ENCODE results near the gene RFC2.
"Not testable (repeated sequence)": the region's sequence is repeated elsewhere in the genome, so short reads cannot be mapped to it uniquely, and the experiment has no call there.

RFC2 gene

DNA sequence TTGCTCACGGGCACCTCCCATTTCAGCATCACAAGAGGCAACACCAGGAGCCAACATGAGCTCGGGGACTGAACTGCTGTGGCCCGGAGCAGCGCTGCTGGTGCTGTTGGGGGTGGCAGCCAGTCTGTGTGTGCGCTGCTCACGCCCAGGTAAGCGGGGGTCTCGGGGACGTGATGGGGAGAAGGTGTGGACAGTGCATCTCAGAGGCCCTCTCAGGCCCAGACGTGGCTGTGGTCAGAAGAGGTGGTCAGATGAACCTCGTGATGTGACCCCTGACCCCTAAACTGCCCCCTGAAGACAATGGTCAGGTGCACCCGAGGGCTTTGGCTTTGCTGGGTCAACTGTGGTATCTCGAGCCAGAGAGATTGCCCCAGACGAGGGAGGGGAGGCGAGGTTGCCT is 38.3 kb downstream of the RFC2 start:
- no peaks in the 10 kb centered on the region for H3K36me3 ChIP-seq (ENCODE audit: control insufficient read depth, insufficient read depth, low read length)
- no peak overlapping the region for H3K9ac ChIP-seq (ENCODE audit: low read depth, low read length)
- no peaks in the 10 kb centered on the region for H3K27me3 ChIP-seq (ENCODE audit: control insufficient read depth, insufficient read depth, low read length)
- no peak overlapping the region for H3K27ac ChIP-seq (ENCODE audit: low read depth, low read length)
- H3K4me1 ChIP-seq (ENCODE audit: control insufficient read depth, insufficient read depth, low read length): no peaks in the 10 kb centered on the region
- H3K9me3 ChIP-seq (ENCODE audit: control insufficient read depth, insufficient read depth, low read length): no peaks in the 10 kb centered on the region
- no peak overlapping the region for H3K4me3 ChIP-seq (ENCODE audit: low read depth, low read length)

DNA sequence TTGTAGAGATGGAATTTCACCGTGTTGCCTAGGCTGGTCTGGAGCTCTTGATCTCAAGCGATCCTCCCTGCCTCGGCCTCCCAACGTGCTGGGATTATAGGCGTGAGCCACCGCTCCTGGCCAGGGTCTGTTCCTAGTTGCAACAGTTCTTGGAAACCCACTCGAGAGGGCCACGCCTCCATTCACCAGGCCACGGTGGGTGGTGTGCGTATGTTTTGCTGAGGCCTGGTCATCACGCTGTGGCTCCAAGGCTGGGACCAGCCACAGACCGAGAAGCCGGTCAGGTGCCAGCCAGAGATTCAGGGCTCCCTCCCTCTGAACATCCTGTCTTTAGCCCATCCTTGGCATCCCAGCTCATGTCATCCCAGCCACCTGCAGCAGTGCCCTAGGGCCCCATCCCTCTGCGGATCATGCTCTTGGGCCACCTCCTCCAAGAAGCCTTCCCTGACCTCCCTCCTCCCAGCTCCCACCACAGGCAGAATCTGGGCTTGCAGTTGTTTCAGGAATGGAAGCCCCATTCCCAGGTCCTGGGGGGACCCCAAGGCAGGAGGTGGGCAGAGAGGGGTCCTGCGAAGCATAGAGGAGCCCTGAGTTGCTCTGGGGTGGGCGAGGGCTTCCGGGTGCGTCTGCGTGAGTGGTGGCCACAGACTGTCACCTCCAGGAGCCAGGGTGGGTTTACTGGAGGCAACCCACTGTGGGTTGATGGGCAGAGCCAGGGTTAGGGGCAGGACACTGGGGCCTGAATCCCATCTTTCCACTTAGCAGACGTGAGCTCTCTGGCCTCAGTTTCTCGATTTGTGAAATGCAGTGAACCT is 39.2 kb downstream of the RFC2 start:
- Histone ChIP-seq H3K27me3 (ENCODE audit: control insufficient read depth, insufficient read depth, low read length) (no peaks in the 10 kb centered on the region), H3K4me3 (ENCODE audit: low read depth, low read length) (no peak overlapping the region), H3K9me3 (ENCODE audit: control insufficient read depth, insufficient read depth, low read length) (no peaks in the 10 kb centered on the region), H3K27ac (ENCODE audit: low read depth, low read length) (no peak overlapping the region), H3K4me1 (ENCODE audit: control insufficient read depth, insufficient read depth, low read length) (no peaks in the 10 kb centered on the region), H3K36me3 (ENCODE audit: control insufficient read depth, insufficient read depth, low read length) (no peaks in the 10 kb centered on the region), H3K9ac (ENCODE audit: low read depth, low read length) (no peak overlapping the region)

DNA sequence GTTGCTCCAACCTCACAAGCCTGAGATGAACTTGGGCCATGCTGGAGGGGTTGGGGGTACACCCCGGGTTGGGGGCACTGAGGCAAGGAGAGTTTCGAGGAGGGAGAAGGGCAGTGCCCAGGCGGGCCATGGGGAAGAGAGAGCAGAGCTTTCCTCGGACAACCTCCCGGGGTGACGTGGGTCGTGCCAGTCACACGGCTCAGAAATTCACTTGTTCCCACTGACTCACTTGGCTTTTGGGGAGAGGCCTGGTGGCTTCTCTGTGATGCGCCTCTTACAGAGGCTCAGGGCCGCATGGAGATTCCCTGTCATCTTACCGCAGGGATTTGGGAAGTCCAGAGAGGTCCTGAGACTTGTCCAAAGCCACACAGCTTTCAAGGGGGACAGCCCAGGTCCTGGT is 41.5 kb downstream of the RFC2 start:
- H3K27ac ChIP-seq (ENCODE audit: low read depth, low read length): no peak overlapping the region
- no peak overlapping the region for H3K9ac ChIP-seq (ENCODE audit: low read depth, low read length)
- H3K36me3 ChIP-seq (ENCODE audit: control insufficient read depth, insufficient read depth, low read length): no peaks in the 10 kb centered on the region
- no peaks in the 10 kb centered on the region for H3K4me1 ChIP-seq (ENCODE audit: control insufficient read depth, insufficient read depth, low read length)
- H3K27me3 ChIP-seq (ENCODE audit: control insufficient read depth, insufficient read depth, low read length): no peaks in the 10 kb centered on the region
- no peaks in the 10 kb centered on the region for H3K9me3 ChIP-seq (ENCODE audit: control insufficient read depth, insufficient read depth, low read length)
- H3K4me3 ChIP-seq (ENCODE audit: low read depth, low read length): no peak overlapping the region

DNA sequence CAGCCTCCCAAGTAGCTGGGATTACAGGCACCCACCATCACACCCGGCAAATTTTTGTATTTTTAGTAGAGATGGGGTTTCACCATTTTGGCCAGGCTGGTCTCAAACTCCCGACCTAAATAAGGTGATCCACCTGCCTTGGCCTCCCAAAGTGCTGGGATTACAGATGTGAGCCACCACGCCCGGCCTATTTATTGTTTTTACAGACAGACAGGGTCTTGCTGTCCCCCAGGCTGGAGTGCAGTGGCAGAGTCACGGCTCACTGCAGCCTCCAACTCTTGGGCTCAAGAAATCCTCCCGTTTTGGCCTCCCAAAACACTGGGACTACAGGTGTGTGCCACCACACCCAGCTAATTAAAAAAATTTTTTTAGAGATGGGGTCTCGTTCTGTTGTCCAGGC is 46.0 kb downstream of the RFC2 start:
- not testable (repeated sequence) for H3K4me3 ChIP-seq (ENCODE audit: low read depth, low read length); H3K4me1 ChIP-seq (ENCODE audit: control insufficient read depth, insufficient read depth, low read length); H3K36me3 ChIP-seq (ENCODE audit: control insufficient read depth, insufficient read depth, low read length); H3K27ac ChIP-seq (ENCODE audit: low read depth, low read length); H3K9ac ChIP-seq (ENCODE audit: low read depth, low read length); H3K9me3 ChIP-seq (ENCODE audit: control insufficient read depth, insufficient read depth, low read length); H3K27me3 ChIP-seq (ENCODE audit: control insufficient read depth, insufficient read depth, low read length)

DNA sequence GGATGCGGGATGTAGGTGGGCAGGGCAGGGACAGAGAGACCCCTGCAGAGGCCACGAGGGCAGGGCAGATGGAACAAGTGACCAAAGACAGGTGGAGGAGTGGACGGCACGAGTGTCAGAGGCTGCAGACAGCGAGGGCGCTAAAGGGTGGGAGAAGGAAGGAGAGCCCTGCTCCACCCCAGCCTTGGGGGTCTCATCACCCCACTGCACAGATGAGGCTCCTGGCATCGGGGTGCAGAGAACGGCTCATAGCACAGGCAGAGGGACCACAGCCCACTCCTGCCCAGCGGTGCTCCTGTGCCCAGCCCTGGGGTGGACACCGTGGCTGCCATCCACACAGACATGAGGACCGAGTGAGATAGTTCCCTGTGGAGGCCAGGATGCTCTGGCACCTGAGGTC is 46.6 kb downstream of the RFC2 start:
- Histone ChIP-seq H3K36me3 (ENCODE audit: control insufficient read depth, insufficient read depth, low read length) (no peaks in the 10 kb centered on the region), H3K27ac (ENCODE audit: low read depth, low read length) (no peak overlapping the region), H3K4me3 (ENCODE audit: low read depth, low read length) (no peak overlapping the region), H3K27me3 (ENCODE audit: control insufficient read depth, insufficient read depth, low read length) (no peaks in the 10 kb centered on the region), H3K9ac (ENCODE audit: low read depth, low read length) (no peak overlapping the region), H3K4me1 (ENCODE audit: control insufficient read depth, insufficient read depth, low read length) (no peaks in the 10 kb centered on the region), H3K9me3 (ENCODE audit: control insufficient read depth, insufficient read depth, low read length) (no peaks in the 10 kb centered on the region)

- H3K27me3 ChIP-seq (ENCODE audit: control insufficient read depth, insufficient read depth, low read length): no peaks in the 10 kb centered on the region
- H3K4me1 ChIP-seq (ENCODE audit: control insufficient read depth, insufficient read depth, low read length): no peaks in the 10 kb centered on the region
- H3K4me3 ChIP-seq (ENCODE audit: low read depth, low read length): no peak overlapping the region
- H3K36me3 ChIP-seq (ENCODE audit: control insufficient read depth, insufficient read depth, low read length): no peaks in the 10 kb centered on the region
- H3K9ac ChIP-seq (ENCODE audit: low read depth, low read length): no peak overlapping the region
- no peaks in the 10 kb centered on the region for H3K9me3 ChIP-seq (ENCODE audit: control insufficient read depth, insufficient read depth, low read length)
- no peak overlapping the region for H3K27ac ChIP-seq (ENCODE audit: low read depth, low read length)
Measured at GRCh38 chr7:74206589-74207120, 47.5 kb downstream of the RFC2 start.

GRCh38 chr7:74206052-74206451 is 48.1 kb downstream of the RFC2 start:
- H3K27ac ChIP-seq (ENCODE audit: low read depth, low read length); H3K4me1 ChIP-seq (ENCODE audit: control insufficient read depth, insufficient read depth, low read length); H3K9ac ChIP-seq (ENCODE audit: low read depth, low read length); H3K36me3 ChIP-seq (ENCODE audit: control insufficient read depth, insufficient read depth, low read length); H3K9me3 ChIP-seq (ENCODE audit: control insufficient read depth, insufficient read depth, low read length); H3K4me3 ChIP-seq (ENCODE audit: low read depth, low read length); H3K27me3 ChIP-seq (ENCODE audit: control insufficient read depth, insufficient read depth, low read length): not testable (repeated sequence)

DNA sequence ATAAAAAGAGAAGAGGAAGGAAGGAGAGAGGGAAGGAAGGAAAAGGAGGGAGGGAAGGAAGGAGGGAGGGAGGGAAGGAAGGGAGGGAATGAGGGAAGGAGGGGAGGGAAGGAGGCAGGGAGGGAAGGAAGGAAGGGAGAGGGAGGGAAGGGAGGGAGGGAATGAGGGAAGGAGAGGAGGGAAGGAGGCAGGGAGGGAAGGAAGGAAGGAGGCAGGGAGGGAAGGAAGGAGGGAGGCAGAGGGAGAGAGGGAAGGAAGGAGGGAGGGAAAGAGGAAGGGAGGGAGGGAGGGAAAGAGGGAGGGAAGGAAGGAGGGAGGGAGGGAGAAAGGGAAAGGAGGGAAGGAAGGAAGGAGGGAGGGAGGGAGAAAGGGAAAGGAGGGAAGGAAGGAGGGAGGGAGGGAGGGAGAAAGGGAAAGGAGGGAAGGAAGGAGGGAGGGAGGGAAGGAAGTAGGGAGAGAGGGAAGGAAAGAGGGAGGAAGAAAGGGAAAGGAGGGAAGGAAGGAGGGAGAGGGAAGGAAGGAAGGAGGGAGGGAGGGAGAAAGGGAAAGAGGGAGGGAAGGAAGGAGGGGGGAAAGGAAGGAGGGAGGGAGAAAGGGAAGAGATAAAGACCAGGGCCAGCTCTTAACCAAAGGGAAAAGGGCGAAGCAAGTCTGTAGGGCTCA is 50.1 kb downstream of the RFC2 start:
- Histone ChIP-seq H3K9ac (ENCODE audit: low read depth, low read length) (no peak overlapping the region), H3K9me3 (ENCODE audit: control insufficient read depth, insufficient read depth, low read length) (no peaks in the 10 kb centered on the region), H3K27me3 (ENCODE audit: control insufficient read depth, insufficient read depth, low read length) (no peaks in the 10 kb centered on the region), H3K4me1 (ENCODE audit: control insufficient read depth, insufficient read depth, low read length) (no peaks in the 10 kb centered on the region), H3K27ac (ENCODE audit: low read depth, low read length) (no peak overlapping the region), H3K4me3 (ENCODE audit: low read depth, low read length) (no peak overlapping the region), H3K36me3 (ENCODE audit: control insufficient read depth, insufficient read depth, low read length) (no peaks in the 10 kb centered on the region)

DNA sequence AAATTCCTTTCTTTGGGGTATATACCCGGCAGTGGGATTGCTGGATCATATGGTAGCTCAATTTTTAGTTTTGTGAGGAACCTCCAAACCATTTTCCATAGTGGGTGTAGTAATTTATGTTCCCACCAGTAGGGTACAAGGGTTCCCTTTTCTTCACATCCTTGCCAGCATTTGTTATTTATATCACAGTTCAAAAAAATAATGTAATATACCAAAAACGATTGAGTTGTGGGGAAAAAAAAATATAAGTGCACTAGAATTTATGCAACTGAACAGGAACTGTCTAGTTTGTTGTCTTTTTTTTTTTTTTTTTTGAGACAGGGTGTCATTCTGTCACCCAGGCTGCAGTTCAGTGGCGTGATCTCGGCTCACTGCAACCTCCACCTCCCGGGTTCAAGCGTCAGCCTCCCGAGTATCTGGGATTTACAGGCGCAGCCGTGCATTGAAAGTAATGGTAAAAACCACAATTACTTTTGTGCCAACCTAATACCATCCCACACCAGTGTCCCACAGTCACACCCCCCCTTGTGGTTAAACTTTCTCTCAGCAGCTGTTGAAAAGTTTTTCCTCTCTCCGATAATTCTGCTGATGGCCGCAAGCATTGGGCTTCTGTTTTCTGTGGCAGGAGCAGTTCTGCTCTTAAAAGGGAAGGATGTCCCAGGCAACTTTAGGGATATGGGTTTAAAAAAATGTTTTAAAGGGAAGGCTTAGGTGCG is 51.2 kb downstream of the RFC2 start:
- no peak overlapping the region for H3K9ac ChIP-seq (ENCODE audit: low read depth, low read length)
- H3K9me3 ChIP-seq (ENCODE audit: control insufficient read depth, insufficient read depth, low read length): no peaks in the 10 kb centered on the region
- no peaks in the 10 kb centered on the region for H3K4me1 ChIP-seq (ENCODE audit: control insufficient read depth, insufficient read depth, low read length)
- no peak overlapping the region for H3K27ac ChIP-seq (ENCODE audit: low read depth, low read length)
- H3K36me3 ChIP-seq (ENCODE audit: control insufficient read depth, insufficient read depth, low read length): no peaks in the 10 kb centered on the region
- no peak overlapping the region for H3K4me3 ChIP-seq (ENCODE audit: low read depth, low read length)
- H3K27me3 ChIP-seq (ENCODE audit: control insufficient read depth, insufficient read depth, low read length): no peaks in the 10 kb centered on the region

GRCh38 chr7:74199551-74200355 is 54.4 kb downstream of the RFC2 start:
- peak overlapping the region; percentile 69 for H3K27ac ChIP-seq (ENCODE audit: low read depth, low read length)
- no peaks in the 10 kb centered on the region for H3K4me1 ChIP-seq (ENCODE audit: control insufficient read depth, insufficient read depth, low read length)
- peaks cover 24% of the 10 kb centered on the region for H3K36me3 ChIP-seq (ENCODE audit: control insufficient read depth, insufficient read depth, low read length)
- no peaks in the 10 kb centered on the region for H3K27me3 ChIP-seq (ENCODE audit: control insufficient read depth, insufficient read depth, low read length)
- no peak overlapping the region for H3K4me3 ChIP-seq (ENCODE audit: low read depth, low read length)
- no peak overlapping the region for H3K9ac ChIP-seq (ENCODE audit: low read depth, low read length)
- no peaks in the 10 kb centered on the region for H3K9me3 ChIP-seq (ENCODE audit: control insufficient read depth, insufficient read depth, low read length)

All from HUES48 (cell line).